Motor neuron (in vitro differentiated cells): ENCODE measurements around the gene GRAMD4. TPM values are rescaled to one million over a fixed set of nuclear protein-coding genes. Genes with fewer than 3 reads are reported as not detected.

Experiments used
- ATAC-seq, 8 experiments: fragments of 200-7000 bp; cut with Tn5 transposase; replicated peaks in 6 of 8; 2 replicates each; pipeline ENCODE4 v1.8.0; 2021; ENCODE audit warnings: mild to moderate bottlenecking in 8 of 8, moderate library complexity in 8 of 8
- H3K27ac ChIP-seq, 2 donors: fragments of 250-450 bp; sonication (Bioruptor Pico); 2 replicates each; pipeline ENCODE4 v1.9.0; 2021; ENCODE audit warnings: antibody characterized with exemption in 2 of 2, mild to moderate bottlenecking in 2 of 2, moderate library complexity in 1 of 2
- H3K4me1 ChIP-seq, 2 donors: fragments of 250-450 bp; sonication (Bioruptor Pico); replicated peaks in 1 of 2; 2 replicates each; pipeline ENCODE4 v1.6.1; 2021; ENCODE audit warnings: antibody characterized with exemption in 2 of 2, mild to moderate bottlenecking in 2 of 2, moderate library complexity in 1 of 2
- H3K4me3 ChIP-seq, 5 donors: fragments of 250-450 bp; sonication (Bioruptor Pico); 2 replicates each; pipeline ENCODE4 v1.9.0; 2021; ENCODE audit warnings: antibody characterized with exemption in 5 of 5, mild to moderate bottlenecking in 5 of 5, moderate library complexity in 4 of 5
- WGBS, 10 experiments: fragments of 450-650 bp; shearing (Covaris generic); methylation state at CpG; one replicate each; pipeline ENCODE4 v1.0.0; 2022; 5-methylcytosine and 5-hydroxymethylcytosine counted together
- in situ Hi-C, 9 experiments: fragments of 400-800 bp; cut with MboI; loops; one replicate each; pipeline ENCODE4 v1.15.0; 2021; ENCODE audit warnings: low sequenced_read_pairs in 9 of 9, low pct_unique_long_range_greater_than_20kb in 2 of 9; ENCODE audit not compliant: unreplicated experiment in 9 of 9
- total RNA-seq, 8 experiments: library from RNA; unstranded; fragments of 300-600 nt; gene quantifications; 2 replicates each; pipeline versions ENCODE4 v1.2.3 to v1.2.4, GENCODE V29; 2022

GRAMD4 gene
- total RNA-seq, 8 experiments from 2014 or later = 4.3 to 28.8 (median 20.2) TPM

DNA sequence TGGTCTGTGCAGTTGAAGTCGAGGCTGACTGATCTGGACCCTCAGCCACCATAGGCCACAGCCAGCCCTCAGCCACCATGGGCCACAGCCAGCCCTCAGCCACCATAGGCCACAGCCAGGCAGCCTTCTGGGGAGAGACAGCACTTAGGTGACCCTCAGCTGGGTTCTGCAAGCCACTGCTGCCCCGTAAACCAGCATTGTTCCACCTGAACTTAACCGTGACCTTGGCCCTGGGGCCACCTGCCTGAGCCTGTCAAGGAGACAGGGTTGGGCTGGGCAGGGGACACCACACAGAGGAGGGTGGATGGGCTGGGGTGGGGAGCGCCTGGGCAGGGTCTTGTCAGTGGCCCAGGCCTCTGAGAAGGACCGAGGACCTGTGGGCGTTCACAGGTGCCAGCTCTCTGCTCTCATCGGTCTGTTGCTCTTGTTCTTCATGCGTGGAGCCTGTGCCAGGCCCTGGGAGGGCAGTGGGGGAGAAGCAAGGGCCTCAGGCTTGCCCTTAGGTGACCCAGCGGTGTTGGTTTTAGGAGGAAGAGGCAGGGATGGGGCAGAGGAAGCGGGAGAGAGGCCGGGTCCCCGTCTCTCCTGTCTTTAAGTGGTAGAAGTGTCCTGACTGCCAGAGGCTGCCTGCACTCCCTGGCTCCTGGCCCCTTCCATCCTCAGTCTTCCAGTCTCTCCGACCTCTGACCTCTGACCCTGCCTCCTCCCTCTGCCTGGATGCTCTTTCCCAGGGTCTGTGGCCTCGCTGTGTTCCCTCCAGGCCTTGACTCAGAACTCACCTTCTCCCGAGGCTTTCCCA, 36.9 kb downstream of the GRAMD4 start:
- Histone ChIP-seq H3K4me3 (no peak overlapping the region), H3K4me1 (peaks cover 15 to 21% of the 10 kb centered on the region in 2 donors), H3K27ac (no peak overlapping the region)
- no peak for ATAC-seq
- in situ Hi-C loops = no loop called here
- WGBS, 10 experiments = 60 to 97% (median 85%) methylated on average over 1 to 4 of the region's 15 CpGs; no CpG with 5 or more reads in 6 of the 10 experiments

GRCh38 chr22:46657655-46657953, 37.4 kb downstream of the GRAMD4 start:
- H3K27ac ChIP-seq = no peak overlapping the region
- H3K4me3 ChIP-seq = no peak overlapping the region
- 30 to 100% (median 98%) methylated on average over 1 to 6 of the region's 10 CpGs; no CpG with 5 or more reads in 5 of the 10 experiments for WGBS, 10 experiments
- no peak for ATAC-seq
- peaks cover 10 to 16% of the 10 kb centered on the region in 2 donors for H3K4me1 ChIP-seq
- in situ Hi-C loops = no loop called here

- no peak overlapping the region for H3K4me3 ChIP-seq
- in situ Hi-C loops = no loop called here
- 80 to 100% (median 93%) methylated on average over 2 to 4 of the region's 37 CpGs; no CpG with 5 or more reads in 6 of the 10 experiments for WGBS, 10 experiments
- H3K27ac ChIP-seq = no peak overlapping the region
- ATAC-seq = no peak
- peaks cover 5 to 10% of the 10 kb centered on the region in 2 donors for H3K4me1 ChIP-seq
Observed at GRCh38 chr22:46657996-46658947, 38.1 kb downstream of the GRAMD4 start.

DNA sequence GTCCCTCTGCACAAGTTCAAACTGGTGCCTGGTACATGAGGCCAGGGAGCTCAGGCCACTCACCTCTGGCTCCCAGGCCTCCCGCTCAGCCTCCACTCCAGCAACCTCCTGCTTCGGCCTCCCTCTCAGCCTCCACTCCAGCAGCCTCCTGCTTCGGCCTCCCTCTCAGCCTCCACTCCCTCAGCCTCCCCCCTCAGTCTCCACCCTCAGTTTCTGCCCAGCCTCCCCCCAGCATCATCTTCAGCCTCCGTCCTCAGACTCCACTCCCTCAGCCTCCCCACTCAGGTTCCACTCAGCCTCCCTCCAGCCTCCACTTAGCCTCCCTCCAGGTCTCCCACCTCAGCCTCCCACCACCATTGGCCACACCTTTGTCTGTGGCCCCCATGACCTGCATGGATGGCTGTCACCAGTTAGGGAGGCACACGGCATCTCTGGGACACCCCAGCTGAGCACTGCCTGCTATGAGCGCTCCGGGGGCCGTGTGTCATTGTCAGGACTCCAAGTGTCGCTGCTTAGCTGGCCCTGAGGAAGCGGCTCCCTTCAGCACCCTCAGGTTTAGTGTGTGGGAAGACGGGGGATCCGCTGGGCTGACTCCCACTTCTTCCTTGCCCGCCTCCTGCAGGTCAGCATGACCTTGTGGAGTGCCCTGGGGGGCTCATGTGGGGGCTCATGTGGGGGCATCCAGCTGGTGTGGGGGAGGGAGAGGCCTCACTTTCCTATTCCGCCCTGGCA, 39.0 kb downstream of the GRAMD4 start:
- ATAC-seq = no peak
- Histone ChIP-seq H3K27ac (no peak overlapping the region), H3K4me3 (no peak overlapping the region), H3K4me1 (peaks cover 0 to under 1% of the 10 kb centered on the region in 2 donors)
- in situ Hi-C loops = no loop called here
- WGBS, 10 experiments = 95 to 100% methylated on average over 1 to 4 of the region's 14 CpGs; no CpG with 5 or more reads in 8 of the 10 experiments

- 90 to 98% (median 92%) methylated on average over 2 to 7 of the region's 12 CpGs; no CpG with 5 or more reads in 6 of the 10 experiments for WGBS, 10 experiments
- in situ Hi-C loops = no loop called here
- H3K27ac ChIP-seq = no peak overlapping the region
- H3K4me3 ChIP-seq = no peak overlapping the region
- no peaks in the 10 kb centered on the region for H3K4me1 ChIP-seq
- ATAC-seq = no peak
Observed at GRCh38 chr22:46659791-46660186, 39.6 kb downstream of the GRAMD4 start.

DNA sequence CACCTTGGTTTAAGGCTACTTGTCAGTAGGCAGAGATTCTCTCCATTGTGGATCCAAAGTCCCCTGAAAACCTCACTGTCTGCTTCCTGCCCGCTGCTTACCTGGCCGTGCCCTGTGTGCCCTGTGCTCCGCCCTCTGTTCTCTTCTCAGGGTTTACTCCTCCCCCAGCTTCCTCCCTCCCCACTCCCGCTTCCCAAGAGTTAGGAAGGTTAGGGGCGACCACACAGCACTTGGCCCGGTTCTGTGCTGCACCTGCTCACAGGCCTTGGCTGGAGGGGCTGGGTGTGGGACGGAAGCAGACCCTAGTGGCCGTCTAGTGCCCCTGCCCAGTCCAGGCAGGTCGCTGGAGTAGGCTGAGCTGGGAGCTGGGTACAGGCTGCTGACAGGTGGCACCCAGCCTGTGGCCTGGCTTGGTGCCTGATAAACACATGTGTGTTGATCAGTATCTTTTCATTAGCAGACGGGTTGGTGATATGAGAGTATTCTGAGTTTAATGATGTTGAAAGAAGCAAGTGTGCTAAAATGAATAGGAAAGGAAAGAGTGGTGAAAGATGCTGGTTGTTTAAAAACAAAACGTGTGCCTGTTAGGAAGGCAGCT, 40.5 kb downstream of the GRAMD4 start:
- peak in 3 of 8 experiments; percentile 10 to 61 (median 28) for ATAC-seq
- no peak overlapping the region for H3K27ac ChIP-seq
- H3K4me1 ChIP-seq = no peaks in the 10 kb centered on the region
- in situ Hi-C loops = no loop called here
- H3K4me3 ChIP-seq = no peak overlapping the region
- WGBS, 10 experiments = 14 to 90% (median 35%) methylated on average over 1 to 5 of the region's 11 CpGs; no CpG with 5 or more reads in 6 of the 10 experiments

DNA sequence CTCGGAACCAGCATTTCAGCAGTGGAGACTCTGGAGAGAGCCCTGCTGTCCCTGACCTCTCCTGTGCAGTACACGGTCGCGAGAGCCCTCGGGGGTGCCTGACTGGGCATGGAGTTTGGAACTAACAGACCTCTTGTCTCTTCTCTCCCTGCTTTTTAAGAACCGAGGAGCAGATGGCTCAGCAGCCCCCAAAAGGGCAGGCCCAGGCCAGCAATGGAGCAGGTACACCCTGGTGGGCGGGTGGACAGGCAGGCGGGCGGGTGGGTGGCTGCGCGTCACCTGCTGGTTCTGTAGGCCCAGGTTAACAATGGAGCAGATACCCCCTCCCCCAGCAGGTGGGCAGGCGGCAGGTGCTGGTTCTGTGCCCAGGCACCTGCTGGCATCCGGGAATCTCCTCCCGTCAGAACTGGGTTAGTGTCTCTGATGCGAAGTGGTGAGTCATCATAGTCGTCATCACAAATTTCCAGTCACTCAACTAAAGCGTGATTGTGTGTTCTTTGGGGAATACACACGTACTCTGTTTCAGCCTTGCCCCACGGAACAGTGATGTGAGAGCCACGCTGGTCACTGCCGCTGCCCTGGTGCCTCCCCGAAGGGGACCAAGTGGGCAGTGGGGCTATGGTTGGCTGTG, 41.1 kb downstream of the GRAMD4 start:
- no peaks in the 10 kb centered on the region for H3K4me1 ChIP-seq
- peak in 7 of 8 experiments; percentile 14 to 64 (median 27) for ATAC-seq
- H3K4me3 ChIP-seq = no peak overlapping the region
- in situ Hi-C loops = no loop called here
- no peak overlapping the region for H3K27ac ChIP-seq
- 82 to 100% (median 90%) methylated on average over 2 to 5 of the region's 22 CpGs; no CpG with 5 or more reads in 6 of the 10 experiments for WGBS, 10 experiments

DNA sequence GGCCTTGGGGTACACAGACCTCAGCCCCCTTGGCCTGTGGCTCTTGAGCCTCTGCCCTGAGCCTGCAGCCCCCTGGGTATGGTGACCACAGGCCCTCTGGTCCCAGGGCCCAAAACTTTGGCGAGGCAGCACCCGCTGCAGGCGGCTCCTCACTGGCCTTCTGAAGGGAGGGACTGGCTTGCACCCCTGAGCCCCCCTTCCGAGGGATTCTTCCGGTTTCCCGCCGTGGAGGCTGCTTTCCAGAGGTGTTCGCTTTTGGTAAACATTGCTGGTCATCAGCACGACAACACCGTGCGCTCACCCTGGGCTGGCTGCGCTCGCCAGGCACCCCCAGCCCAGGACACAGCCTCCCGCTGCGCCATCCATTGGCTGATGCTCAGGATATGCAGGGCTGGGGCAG, 42.0 kb downstream of the GRAMD4 start:
- H3K27ac ChIP-seq = no peak overlapping the region
- WGBS, 10 experiments = 80% methylated on average over 3 of the region's 15 CpGs; no CpG with 5 or more reads in 9 of the 10 experiments
- in situ Hi-C loops = no loop called here
- H3K4me1 ChIP-seq = no peaks in the 10 kb centered on the region
- H3K4me3 ChIP-seq = no peak overlapping the region
- no peak for ATAC-seq

DNA sequence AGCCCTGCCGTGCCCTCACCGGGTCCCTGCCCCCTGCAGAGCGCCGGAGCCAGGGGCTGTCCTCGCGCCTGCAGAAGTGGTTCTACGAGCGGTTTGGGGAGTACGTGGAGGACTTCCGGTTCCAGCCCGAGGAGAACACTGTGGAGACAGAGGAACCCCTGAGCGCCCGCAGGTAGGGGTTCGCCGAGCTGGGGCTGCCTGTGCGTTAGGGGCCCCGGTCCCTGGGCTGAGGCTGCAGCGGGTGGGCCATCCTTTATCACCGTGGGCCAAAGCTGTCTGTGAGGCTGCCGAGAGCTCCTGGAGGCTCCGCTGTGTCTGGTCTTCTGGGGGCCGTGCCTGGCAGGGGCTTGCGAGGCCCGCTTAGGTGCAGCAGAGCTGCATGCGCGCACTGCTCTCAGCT, 42.8 kb downstream of the GRAMD4 start:
- no peak for ATAC-seq
- no peak overlapping the region for H3K4me3 ChIP-seq
- H3K4me1 ChIP-seq = no peaks in the 10 kb centered on the region
- no peak overlapping the region for H3K27ac ChIP-seq
- WGBS, 10 experiments = 92% methylated on average over 5 of the region's 26 CpGs; no CpG with 5 or more reads in 9 of the 10 experiments
- in situ Hi-C loops = no loop called here

DNA sequence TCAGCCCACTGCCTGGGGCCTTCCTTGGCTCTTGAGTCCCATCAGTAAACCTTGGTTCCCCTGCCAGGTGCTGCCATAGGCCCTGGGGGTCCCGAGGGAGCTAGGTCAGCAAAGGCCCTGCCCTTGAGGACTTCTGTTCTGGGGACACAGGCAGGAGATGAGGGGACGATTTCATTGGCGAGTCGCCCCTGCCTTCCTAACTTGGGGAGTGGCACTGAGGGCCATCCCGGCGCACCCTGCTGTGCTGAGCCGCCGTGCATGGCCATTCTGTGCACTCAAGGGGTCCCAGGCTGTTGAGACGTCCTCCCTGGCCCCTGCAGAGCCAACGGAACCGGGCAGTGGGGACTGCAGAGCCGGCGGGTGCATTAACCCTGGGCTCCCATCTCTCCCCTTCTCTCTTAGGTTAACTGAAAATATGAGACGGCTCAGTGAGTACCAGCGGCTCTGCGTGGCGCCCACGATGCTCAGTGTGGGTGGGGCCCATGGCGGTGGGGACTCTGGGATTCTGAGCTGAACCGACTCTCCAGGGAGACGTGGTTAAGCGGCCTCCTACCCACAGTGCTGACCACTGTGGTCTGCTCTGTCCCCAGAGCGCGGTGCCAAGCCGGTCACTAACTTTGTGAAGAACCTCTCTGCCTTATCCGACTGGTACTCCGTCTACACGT, 43.4 kb downstream of the GRAMD4 start:
- in situ Hi-C loops = no loop called here
- H3K4me3 ChIP-seq = no peak overlapping the region
- no peak overlapping the region for H3K27ac ChIP-seq
- H3K4me1 ChIP-seq = no peaks in the 10 kb centered on the region
- 63 to 100% (median 87%) methylated on average over 1 to 6 of the region's 28 CpGs; no CpG with 5 or more reads in 5 of the 10 experiments for WGBS, 10 experiments
- no peak for ATAC-seq

- Histone ChIP-seq H3K27ac (no peak overlapping the region), H3K4me1 (no peaks in the 10 kb centered on the region), H3K4me3 (no peak overlapping the region)
- 60 to 100% (median 90%) methylated on average over 1 to 2 of the region's 13 CpGs; no CpG with 5 or more reads in 7 of the 10 experiments for WGBS, 10 experiments
- ATAC-seq = no peak
- in situ Hi-C loops = no loop called here
Observed at GRCh38 chr22:46664301-46664855, 44.2 kb downstream of the GRAMD4 start.
